H1 (cell line): ENCODE results near the gene TSKU. TPM values are rescaled to one million over a fixed set of nuclear protein-coding genes. Genes with fewer than 3 reads are reported as not detected.
A peak's percentile ranks its signal among the peaks of the same experiment; 100 is the strongest.

Experiments
- CTCF ChIA-PET: fragments of 300-600 bp; sonication (Branson Sonifier 250); formaldehyde crosslinking; loops from one replicate; lab custom pipeline; 2021; ENCODE audit not compliant: partially characterized antibody; lab: Charles Lee
- POLR2A ChIA-PET: fragments of 300-600 bp; sonication (Branson Sonifier 250); formaldehyde crosslinking; loops from one replicate; lab custom pipeline; 2021; ENCODE audit warnings: inconsistent platforms; ENCODE audit not compliant: partially characterized antibody; lab: Charles Lee
- DNase-seq, 2 experiments: peaks; one replicate each; pipeline versions ENCODE4 v3.0.0 to v3.0.0-alpha.2; 2010 to 2022; ENCODE audit warnings: low spot score in 2 of 2, low read depth in 1 of 2, mixed read lengths in 1 of 2
- FAIRE-seq: peaks from 2 replicates; lab custom pipeline; 2011; peaks lifted over from hg19 to GRCh38; lab: Jason Lieb, UNC
- H2AFZ ChIP-seq: 2 replicates; pipeline ENCODE4 v1.8.1; 2012; ENCODE audit warnings: low read length, inconsistent platforms
- H2AK5ac ChIP-seq: 2 replicates; pipeline ENCODE4 v1.6.1; 2013; ENCODE audit warnings: low read depth, low read length
- H2BK120ac ChIP-seq: replicated peaks from 2 replicates; pipeline ENCODE3; 2013; ENCODE audit warnings: low read depth, low read length, inconsistent platforms
- H2BK12ac ChIP-seq: 2 replicates; pipeline ENCODE4 v1.6.1; 2013; ENCODE audit warnings: low read depth, low read length
- H2BK15ac ChIP-seq: 2 replicates; pipeline ENCODE4 v1.6.1; 2013; ENCODE audit warnings: low read length
- H2BK20ac ChIP-seq: 2 replicates; pipeline ENCODE4 v1.6.1; 2013; ENCODE audit warnings: low read length
- H2BK5ac ChIP-seq: 2 replicates; pipeline ENCODE4 v1.6.1; 2013; ENCODE audit warnings: low read depth, low read length
- H3K14ac ChIP-seq: 2 replicates; pipeline ENCODE4 v1.6.1; 2013; ENCODE audit warnings: inconsistent platforms; ENCODE audit not compliant: insufficient read length
- H3K18ac ChIP-seq: 2 replicates; pipeline ENCODE4 v1.6.1; 2013; ENCODE audit warnings: low read length; ENCODE audit errors: extremely low read depth
- H3K23ac ChIP-seq: 2 replicates; pipeline ENCODE4 v1.6.1; 2013; ENCODE audit warnings: inconsistent platforms; ENCODE audit not compliant: insufficient read length
- H3K23me2 ChIP-seq: 2 replicates; pipeline ENCODE4 v1.6.1; 2013; ENCODE audit warnings: low read depth, low read length
- H3K27ac ChIP-seq: 2 replicates; pipeline ENCODE4 v1.6.1; 2011; ENCODE audit warnings: low read depth, low read length, inconsistent platforms
- H3K27me3 ChIP-seq, 4 experiments: replicated peaks in 1 of 4; 1 replicate in 1 of 4; 2 replicates in 3 of 4; pipeline versions ENCODE4 v1.6.1 to v1.8.1; 2011 to 2013; ENCODE audit warnings: low read length in 3 of 4, mild to moderate bottlenecking in 3 of 4, inconsistent platforms in 2 of 4, mixed read lengths in 2 of 4, moderate library complexity in 1 of 4; ENCODE audit not compliant: control insufficient read depth in 3 of 4, insufficient read depth in 3 of 4; ENCODE audit errors: extremely low read depth in 1 of 4
- H3K36me3 ChIP-seq, 4 experiments: 2 replicates each; pipeline versions ENCODE4 v1.6.1 to v1.8.1; 2011 to 2013; ENCODE audit warnings: mild to moderate bottlenecking in 4 of 4, low read length in 3 of 4, moderate library complexity in 2 of 4, control low read depth in 1 of 4, inconsistent platforms in 1 of 4; ENCODE audit not compliant: insufficient read depth in 4 of 4, control insufficient read depth in 2 of 4
- H3K4ac ChIP-seq: replicated peaks from 2 replicates; pipeline ENCODE3; 2013; ENCODE audit warnings: low read length, low read depth, mixed read lengths, inconsistent platforms; ENCODE audit not compliant: insufficient read length
- H3K4me1 ChIP-seq, 4 experiments: replicated peaks in 1 of 4; 1 replicate in 1 of 4; 2 replicates in 3 of 4; pipeline versions ENCODE4 v1.6.1 to v1.8.1; 2011 to 2013; ENCODE audit warnings: low read length in 3 of 4, inconsistent platforms in 2 of 4, mixed read lengths in 1 of 4; ENCODE audit not compliant: insufficient read depth in 4 of 4, control insufficient read depth in 3 of 4
- H3K4me2 ChIP-seq, 2 experiments: 2 replicates each; pipeline versions ENCODE4 v1.6.1 to v1.8.1; 2011 to 2013; ENCODE audit warnings: low read depth in 2 of 2, low read length in 2 of 2, control low read depth in 1 of 2, inconsistent platforms in 1 of 2, mild to moderate bottlenecking in 1 of 2; ENCODE audit not compliant: insufficient read depth in 1 of 2
- H3K4me3 ChIP-seq, 4 experiments: fragments of 200-600, 300-600 bp in 1 of 4; sonication (generic), shearing (Covaris generic), sonication (Bioruptor Twin) in 1 of 4; 2 replicates each; pipeline versions ENCODE4 v1.5.1 to v1.8.1; 2011 to 2016; ENCODE audit warnings: low read length in 4 of 4, low read depth in 3 of 4, control low read depth in 2 of 4, inconsistent platforms in 2 of 4, mild to moderate bottlenecking in 2 of 4, mixed read lengths in 1 of 4, moderate library complexity in 1 of 4; ENCODE audit not compliant: insufficient read depth in 2 of 4; ENCODE audit errors: extremely low read depth in 1 of 4
- H3K56ac ChIP-seq: replicated peaks from 2 replicates; pipeline ENCODE3; 2013; ENCODE audit warnings: low read depth, mild to moderate bottlenecking, mixed read lengths, low read length, inconsistent platforms; ENCODE audit not compliant: insufficient read length
- H3K79me1 ChIP-seq: 2 replicates; pipeline ENCODE4 v1.6.1; 2013; ENCODE audit warnings: low read depth, low read length, control low read depth
- H3K79me2 ChIP-seq, 2 experiments: 2 replicates each; pipeline versions ENCODE4 v1.6.1 to v1.8.1; 2012 to 2013; ENCODE audit warnings: low read length in 2 of 2, mild to moderate bottlenecking in 2 of 2, inconsistent platforms in 1 of 2; ENCODE audit not compliant: insufficient read depth in 2 of 2, control insufficient read depth in 1 of 2
- H3K9ac ChIP-seq, 4 experiments: replicated peaks in 1 of 4; 1 replicate in 1 of 4; 2 replicates in 3 of 4; pipeline versions ENCODE4 v1.6.1 to v1.8.1; 2011 to 2013; ENCODE audit warnings: low read depth in 3 of 4, low read length in 3 of 4, control low read depth in 2 of 4, mild to moderate bottlenecking in 2 of 4, moderate library complexity in 2 of 4, inconsistent platforms in 1 of 4; ENCODE audit errors: extremely low read depth in 1 of 4
- H3K9me3 ChIP-seq, 2 experiments: 2 replicates each; pipeline versions ENCODE4 v1.6.1 to v1.8.1; 2012 to 2013; ENCODE audit warnings: mild to moderate bottlenecking in 2 of 2, moderate library complexity in 2 of 2, control low read depth in 1 of 2, inconsistent platforms in 1 of 2, low read depth in 1 of 2, low read length in 1 of 2, mixed read lengths in 1 of 2; ENCODE audit not compliant: insufficient read depth in 2 of 2
- H4K20me1 ChIP-seq, 2 experiments: replicated peaks in 1 of 2; 2 replicates each; pipeline versions ENCODE3 to v1.8.1; 2011 to 2013; ENCODE audit warnings: inconsistent platforms in 2 of 2, low read length in 2 of 2, mild to moderate bottlenecking in 1 of 2; ENCODE audit not compliant: insufficient read depth in 2 of 2, control insufficient read depth in 1 of 2
- H4K5ac ChIP-seq: 2 replicates; pipeline ENCODE4 v1.6.1; 2013; ENCODE audit warnings: low read length, low read depth, mixed read lengths, inconsistent platforms; ENCODE audit not compliant: insufficient read length
- H4K8ac ChIP-seq: 2 replicates; pipeline ENCODE4 v1.8.0; 2013; ENCODE audit warnings: mild to moderate bottlenecking, moderate library complexity, low read length, inconsistent platforms; ENCODE audit not compliant: insufficient read depth; ENCODE audit errors: extremely low read depth
- H4K91ac ChIP-seq: replicated peaks from 2 replicates; pipeline ENCODE3; 2013; ENCODE audit warnings: low read length, mixed read lengths, inconsistent platforms; ENCODE audit not compliant: insufficient read length
- EZH2 ChIP-seq: fragments of 200-600 bp; sonication (generic); IDR thresholded peaks from 2 replicates; pipeline ENCODE4 v1.7.1; 2012; ENCODE audit warnings: low read depth, mild to moderate bottlenecking, moderate library complexity, low read length, inconsistent platforms; ENCODE audit not compliant: severe bottlenecking
- FOSL1 ChIP-seq: IDR thresholded peaks from 2 replicates; pipeline ENCODE4 v1.6.1; 2011; ENCODE audit warnings: mild to moderate bottlenecking, low read depth, low read length, moderate library complexity; ENCODE audit not compliant: insufficient read depth
- GABPA ChIP-seq: IDR thresholded peaks from 2 replicates; pipeline ENCODE4 v1.6.1; 2011; ENCODE audit warnings: mild to moderate bottlenecking, low read length, moderate library complexity, borderline replicate concordance; ENCODE audit not compliant: insufficient read depth
- PHF8 ChIP-seq: fragments of 200-600 bp; sonication (generic); conservative IDR thresholded peaks from 2 replicates; pipeline ENCODE4 v1.7.1; 2012; ENCODE audit warnings: low read depth, mild to moderate bottlenecking, inconsistent platforms, low read length, moderate library complexity
- RAD21 ChIP-seq, 2 experiments: IDR thresholded peaks in 1 of 2; conservative IDR thresholded peaks in 1 of 2; 2 replicates each; pipeline ENCODE4 v1.6.1; 2011; ENCODE audit warnings: low read depth in 2 of 2, low read length in 2 of 2, improper control_type of control experiment in 1 of 2, inconsistent platforms in 1 of 2, mild to moderate bottlenecking in 1 of 2, moderate library complexity in 1 of 2
- SP4 ChIP-seq: IDR thresholded peaks from 2 replicates; pipeline ENCODE4 v1.6.1; 2012; ENCODE audit warnings: low read length, inconsistent platforms
- SRF ChIP-seq: IDR thresholded peaks from 2 replicates; pipeline ENCODE4 v1.6.1; 2011; ENCODE audit warnings: mild to moderate bottlenecking, low read depth, low read length, moderate library complexity
- TAF7 ChIP-seq: optimal IDR thresholded peaks from 2 replicates; pipeline ENCODE3; 2011; ENCODE audit warnings: low read depth, mild to moderate bottlenecking, inconsistent platforms, low read length, moderate library complexity, borderline replicate concordance
- ZNF274 ChIP-seq: IDR thresholded peaks from 2 replicates; pipeline ENCODE4 v1.7.0; 2012; ENCODE audit warnings: low read length, borderline replicate concordance; ENCODE audit errors: extremely low read depth
- WGBS, 2 experiments: shearing (Covaris generic) in 1 of 2; methylation state at CpG; one replicate each; pipeline versions ENCODE4 v1.1.6 to v1.1.7; 2013 to 2015; ENCODE audit warnings: low lambda C conversion rate in 2 of 2, mixed read lengths in 2 of 2, inconsistent platforms in 1 of 2, low coverage in 1 of 2, missing lambda C conversion rate in 1 of 2; ENCODE audit not compliant: insufficient replicate concordance in 2 of 2, insufficient coverage in 1 of 2, insufficient read length in 1 of 2; ENCODE audit errors: extremely low coverage in 1 of 2, missing lambda C conversion rate in 1 of 2; 5-methylcytosine and 5-hydroxymethylcytosine counted together
- polyA plus RNA-seq, 7 experiments: library from polyadenylated mRNA; depleted of rRNA in 3 of 7; stranded (reverse) in 5 of 7; unstranded in 2 of 7; fragments of >200 nt in 5 of 7; fragments of 200-250 nt in 2 of 7; gene quantifications; 1 replicate in 5 of 7; 2 replicates in 1 of 7; 4 replicates in 1 of 7; pipeline versions ENCODE4 v1.2.1 to v1.2.3, GENCODE V29; 2011 to 2013; ENCODE audit warnings: missing spikeins in 2 of 7, mixed read lengths in 2 of 7
- total RNA-seq: library from RNA; stranded (reverse); fragmentation: NEBNext Ultra II Directional; extraction: Animal tissue kit (Norgen Biotek cat#: 25700); gene quantifications from 2 replicates; pipeline ENCODE4 v1.2.1, GENCODE V29; 2021
- TF ChIP-seq, protein P1 (sequence below): IDR thresholded peaks from 2 replicates; pipeline ENCODE4 v1.6.1; 2012; ENCODE audit warnings: inconsistent platforms

The TSKU gene
- total and polyA plus RNA-seq, 2 of the 8 experiments (the other 6 are each of a cell fraction or from before 2014, with no cell fraction given), result 22.8 to 28.4 TPM

GRCh38 chr11:76798202-76798581, 15.0 kb downstream of the TSKU start:
- H2AFZ ChIP-seq, result no peak overlapping the region
- no peak overlapping the region for H2BK120ac ChIP-seq
- no peak overlapping the region for H3K9ac ChIP-seq
- no peaks in the 10 kb centered on the region for H3K9me3 ChIP-seq
- FAIRE-seq (no peak), DNase-seq (peak in 1 of 2 experiments; percentile 41)
- H4K91ac ChIP-seq, result no peak overlapping the region
- H2BK15ac ChIP-seq, result no peak overlapping the region
- H3K4me3 ChIP-seq, result no peak overlapping the region
- H2BK20ac ChIP-seq, result no peak overlapping the region
- H3K4ac ChIP-seq, result no peak overlapping the region
- no peak overlapping the region for H3K14ac ChIP-seq
- H2BK12ac ChIP-seq, result peak overlapping the region; percentile 84; the same call in 1 of the 2 replicates
- H3K56ac ChIP-seq, result no peak overlapping the region
- peaks cover 0 to 8% (median 3%) of the 10 kb centered on the region in 4 experiments; a peak in 3 of 8 replicates for H3K36me3 ChIP-seq
- no peak overlapping the region for H2AK5ac ChIP-seq
- no peak overlapping the region for H4K5ac ChIP-seq
- no peak overlapping the region for H3K23ac ChIP-seq
- peak overlapping the region; percentile 66; the same call in 1 of the 2 replicates for H2BK5ac ChIP-seq
- H3K27me3 ChIP-seq, result no peaks in the 10 kb centered on the region
- H3K79me1 ChIP-seq, result peaks cover 9% of the 10 kb centered on the region
- WGBS, 2 experiments, result 86% methylated on average over 5 of the region's 5 CpGs; no CpG with 5 or more reads in 1 of the 2 experiments
- ChIA-PET POLR2A (interaction anchor here (0.9 to 2.1 kb wide), 7 partner anchors 9 to 50 kb away, joined by 3 to 6 read pairs (median 3); partner anchors contain the start of gene TSKU), CTCF (interaction anchor here (0.6 to 7.8 kb wide), 30 partner anchors 10 to 306 kb away, joined by 3 to 88 read pairs (median 4); partner anchors contain the start of gene TSKU)
- H3K23me2 ChIP-seq, result peaks cover 2% of the 10 kb centered on the region; the same call in 1 of the 2 replicates
- no peak overlapping the region for H3K18ac ChIP-seq
- peaks cover 4 to 22% (median 12%) of the 10 kb centered on the region in 4 experiments for H3K4me1 ChIP-seq
- no peak overlapping the region for H4K8ac ChIP-seq
- no peak overlapping the region for H3K4me2 ChIP-seq
- H4K20me1 ChIP-seq, result peaks cover 8 to 14% of the 10 kb centered on the region in 2 experiments
- no peak overlapping the region for H3K27ac ChIP-seq
- peaks cover 0 to 24% of the 10 kb centered on the region in 2 experiments; a peak in 2 of 4 replicates for H3K79me2 ChIP-seq
- TF ChIP-seq SP4 (no peak), RAD21 (IDR thresholded peaks at IDR 0.05 in 1 of 2, conservative IDR thresholded peaks at IDR 0.05 in 1 of 2; ENCODE audit: low read depth in 2 of 2, low read length in 2 of 2) (no peak), FOSL1 (no peak), SRF (no peak), PHF8 (no peak), GABPA (no peak), ZNF274 (no peak), TAF7 (no peak), EZH2 (no peak)
- TF ChIP-seq, protein P1, sequence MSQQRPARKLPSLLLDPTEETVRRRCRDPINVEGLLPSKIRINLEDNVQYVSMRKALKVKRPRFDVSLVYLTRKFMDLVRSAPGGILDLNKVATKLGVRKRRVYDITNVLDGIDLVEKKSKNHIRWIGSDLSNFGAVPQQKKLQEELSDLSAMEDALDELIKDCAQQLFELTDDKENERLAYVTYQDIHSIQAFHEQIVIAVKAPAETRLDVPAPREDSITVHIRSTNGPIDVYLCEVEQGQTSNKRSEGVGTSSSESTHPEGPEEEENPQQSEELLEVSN, result no peak
